ENCODE data around the gene LINC00237. TPM values are rescaled to one million over a fixed set of nuclear protein-coding genes. Genes with fewer than 3 reads are reported as not detected.

LINC00237 gene
- total and polyA plus RNA-seq, 3 donors from 2014 or later = not detected

- H3K27ac ChIP-seq = no peak overlapping the region
- TF ChIP-seq POLR2A (IDR thresholded peaks at IDR 0.05) (no peak), CTCF (IDR thresholded peaks at IDR 0.05) (no peak)
- 85 to 96% methylated on average over 9 of the region's 9 CpGs for WGBS, 2 donors
- no peak for DNase-seq
- no peaks in the 10 kb centered on the region for H3K9me3 ChIP-seq
- H3K27me3 ChIP-seq = no peaks in the 10 kb centered on the region
- no peaks in the 10 kb centered on the region for H3K4me1 ChIP-seq
- no peak overlapping the region for H3K4me3 ChIP-seq
- intact Hi-C loops (cut with DNase I; ENCODE audit: low total_unique reads) = no loop called here
- no peaks in the 10 kb centered on the region for H3K36me3 ChIP-seq (ENCODE audit: low read depth, missing control alignments)
Measured at GRCh38 chr20:21149344-21149743, 43.2 kb upstream of the LINC00237 start.

- H3K27ac ChIP-seq = no peak overlapping the region
- no peaks in the 10 kb centered on the region for H3K9me3 ChIP-seq
- H3K36me3 ChIP-seq (ENCODE audit: low read depth, missing control alignments) = no peaks in the 10 kb centered on the region
- no peaks in the 10 kb centered on the region for H3K4me1 ChIP-seq
- 70 to 94% methylated on average over 1 of the region's 1 CpG for WGBS, 2 donors
- intact Hi-C loops (cut with DNase I; ENCODE audit: low total_unique reads) = no loop called here
- DNase-seq = no peak
- no peaks in the 10 kb centered on the region for H3K27me3 ChIP-seq
- TF ChIP-seq POLR2A (IDR thresholded peaks at IDR 0.05) = no peak
- no peak for TF ChIP-seq CTCF (IDR thresholded peaks at IDR 0.05)
- H3K4me3 ChIP-seq = no peak overlapping the region
Measured at GRCh38 chr20:21147593-21147992, 41.4 kb upstream of the LINC00237 start.

GRCh38 chr20:21146215-21146614, 40.1 kb upstream of the LINC00237 start:
- Histone ChIP-seq H3K9me3 (no peaks in the 10 kb centered on the region), H3K27ac (no peak overlapping the region), H3K36me3 (ENCODE audit: low read depth, missing control alignments) (no peaks in the 10 kb centered on the region), H3K4me1 (no peaks in the 10 kb centered on the region), H3K27me3 (no peaks in the 10 kb centered on the region), H3K4me3 (no peak overlapping the region)
- DNase-seq = no peak
- intact Hi-C loops (cut with DNase I; ENCODE audit: low total_unique reads) = no loop called here
- WGBS, 2 donors = 85 to 91% methylated on average over 4 of the region's 4 CpGs
- TF ChIP-seq CTCF (IDR thresholded peaks at IDR 0.05) (no peak), POLR2A (IDR thresholded peaks at IDR 0.05) (no peak)

- Histone ChIP-seq H3K27ac (no peak overlapping the region), H3K4me3 (no peak overlapping the region), H3K4me1 (no peaks in the 10 kb centered on the region), H3K36me3 (ENCODE audit: low read depth, missing control alignments) (no peaks in the 10 kb centered on the region), H3K9me3 (no peaks in the 10 kb centered on the region), H3K27me3 (no peaks in the 10 kb centered on the region)
- no peak for DNase-seq
- TF ChIP-seq POLR2A (IDR thresholded peaks at IDR 0.05) (no peak), CTCF (IDR thresholded peaks at IDR 0.05) (no peak)
- WGBS, 2 donors = 82 to 89% methylated on average over 3 of the region's 3 CpGs
- intact Hi-C loops (cut with DNase I; ENCODE audit: low total_unique reads) = no loop called here
Measured at GRCh38 chr20:21145424-21145823, 39.3 kb upstream of the LINC00237 start.

GRCh38 chr20:21143194-21143890, 37.2 kb upstream of the LINC00237 start:
- no peak overlapping the region for H3K4me3 ChIP-seq
- no peak for DNase-seq
- H3K4me1 ChIP-seq = no peaks in the 10 kb centered on the region
- WGBS, 2 donors = 84 to 85% methylated on average over 7 of the region's 7 CpGs
- no peak overlapping the region for H3K27ac ChIP-seq
- TF ChIP-seq CTCF (IDR thresholded peaks at IDR 0.05) (no peak), POLR2A (IDR thresholded peaks at IDR 0.05) (no peak)
- no peaks in the 10 kb centered on the region for H3K27me3 ChIP-seq
- no peaks in the 10 kb centered on the region for H3K36me3 ChIP-seq (ENCODE audit: low read depth, missing control alignments)
- no peaks in the 10 kb centered on the region for H3K9me3 ChIP-seq
- intact Hi-C loops (cut with DNase I; ENCODE audit: low total_unique reads) = no loop called here
